A673 (cell line): ENCODE results near the gene L3MBTL3.

Experiments
- EZH2 ChIP-seq: fragments of 200-600 bp; sonication (generic); IDR thresholded peaks from 2 replicates; pipeline ENCODE4 v1.6.1; 2017; ENCODE audit warnings: borderline replicate concordance, low read depth, mild to moderate bottlenecking, mixed read lengths, antibody characterized with exemption, low read length; ENCODE audit not compliant: poor library complexity, severe bottlenecking
- TF ChIP-seq, protein P1 (sequence below): fragments of 300-800, 200-600 bp; sonication (generic); conservative IDR thresholded peaks from 2 replicates; pipeline ENCODE4 v1.5.1; 2017; ENCODE audit warnings: low read depth, mild to moderate bottlenecking, antibody characterized with exemption, low read length, moderate library complexity, mixed read lengths

DNA sequence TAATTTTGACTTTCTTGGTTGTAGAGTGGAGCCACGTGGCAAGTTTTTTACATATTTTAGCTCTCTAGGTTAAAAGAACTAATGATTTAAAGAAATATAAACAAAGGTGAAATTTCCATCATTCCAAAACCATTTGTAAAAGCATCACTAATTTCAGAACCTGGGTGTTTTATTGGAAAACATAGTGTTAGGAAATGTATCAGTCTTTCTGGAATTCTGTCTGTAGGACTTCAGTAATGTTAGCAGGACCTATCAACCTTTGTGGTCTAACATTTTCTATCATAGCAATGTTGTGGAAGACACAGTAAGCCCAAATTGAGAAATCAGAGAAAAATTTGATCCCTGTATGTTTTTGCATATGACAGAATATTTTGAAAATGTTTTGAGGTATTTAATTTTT, 28.3 kb downstream of the L3MBTL3 start:
- TF ChIP-seq, protein P1, sequence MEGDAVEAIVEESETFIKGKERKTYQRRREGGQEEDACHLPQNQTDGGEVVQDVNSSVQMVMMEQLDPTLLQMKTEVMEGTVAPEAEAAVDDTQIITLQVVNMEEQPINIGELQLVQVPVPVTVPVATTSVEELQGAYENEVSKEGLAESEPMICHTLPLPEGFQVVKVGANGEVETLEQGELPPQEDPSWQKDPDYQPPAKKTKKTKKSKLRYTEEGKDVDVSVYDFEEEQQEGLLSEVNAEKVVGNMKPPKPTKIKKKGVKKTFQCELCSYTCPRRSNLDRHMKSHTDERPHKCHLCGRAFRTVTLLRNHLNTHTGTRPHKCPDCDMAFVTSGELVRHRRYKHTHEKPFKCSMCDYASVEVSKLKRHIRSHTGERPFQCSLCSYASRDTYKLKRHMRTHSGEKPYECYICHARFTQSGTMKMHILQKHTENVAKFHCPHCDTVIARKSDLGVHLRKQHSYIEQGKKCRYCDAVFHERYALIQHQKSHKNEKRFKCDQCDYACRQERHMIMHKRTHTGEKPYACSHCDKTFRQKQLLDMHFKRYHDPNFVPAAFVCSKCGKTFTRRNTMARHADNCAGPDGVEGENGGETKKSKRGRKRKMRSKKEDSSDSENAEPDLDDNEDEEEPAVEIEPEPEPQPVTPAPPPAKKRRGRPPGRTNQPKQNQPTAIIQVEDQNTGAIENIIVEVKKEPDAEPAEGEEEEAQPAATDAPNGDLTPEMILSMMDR: no peak
- TF ChIP-seq EZH2: no peak
